SH-SY5Y (cell line): ENCODE measurements around the gene ALPL.

ENCODE experiments used
- GATA2 ChIP-seq: IDR thresholded peaks from 2 replicates; pipeline ENCODE4 v1.6.1; 2011; ENCODE audit warnings: mild to moderate bottlenecking, low read depth, low read length
- GATA3 ChIP-seq: IDR thresholded peaks from 2 replicates; pipeline ENCODE4 v1.6.1; 2011; ENCODE audit warnings: low read depth, mild to moderate bottlenecking, low read length, moderate library complexity

DNA sequence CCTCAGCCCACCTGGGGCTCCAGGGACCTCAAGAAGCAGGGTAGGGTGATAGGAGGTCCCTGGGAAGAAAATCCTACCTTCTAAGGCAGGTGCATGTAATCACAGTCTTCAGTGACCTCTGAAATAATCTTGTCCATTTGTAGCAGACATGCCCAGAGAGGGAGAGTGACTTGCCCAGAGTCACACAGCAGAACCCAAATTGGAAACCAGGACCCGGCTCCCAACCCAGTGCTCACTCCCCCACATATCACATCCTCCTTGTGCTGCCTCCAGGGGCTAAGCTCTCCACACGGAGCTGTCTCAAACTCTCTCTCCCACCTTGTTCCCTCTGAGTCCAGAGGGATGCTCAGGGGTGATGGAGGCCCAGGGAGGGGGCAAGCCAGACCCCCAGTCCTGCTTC lies 87.4 kb downstream of the ALPL start:
- TF ChIP-seq GATA2 (no peak), GATA3 (no peak)
